GM21515 (cell line): ENCODE data around the gene PLAC8.
"Not testable (repeated sequence)": the region's sequence is repeated elsewhere in the genome, so short reads cannot be mapped to it uniquely, and the experiment has no call there.

Experiments
- ATAC-seq: cut with Tn5 transposase; IDR thresholded peaks from one replicate; pipeline ENCODE4 v1.9.1; 2021; ENCODE audit not compliant: unreplicated experiment

PLAC8 gene

DNA sequence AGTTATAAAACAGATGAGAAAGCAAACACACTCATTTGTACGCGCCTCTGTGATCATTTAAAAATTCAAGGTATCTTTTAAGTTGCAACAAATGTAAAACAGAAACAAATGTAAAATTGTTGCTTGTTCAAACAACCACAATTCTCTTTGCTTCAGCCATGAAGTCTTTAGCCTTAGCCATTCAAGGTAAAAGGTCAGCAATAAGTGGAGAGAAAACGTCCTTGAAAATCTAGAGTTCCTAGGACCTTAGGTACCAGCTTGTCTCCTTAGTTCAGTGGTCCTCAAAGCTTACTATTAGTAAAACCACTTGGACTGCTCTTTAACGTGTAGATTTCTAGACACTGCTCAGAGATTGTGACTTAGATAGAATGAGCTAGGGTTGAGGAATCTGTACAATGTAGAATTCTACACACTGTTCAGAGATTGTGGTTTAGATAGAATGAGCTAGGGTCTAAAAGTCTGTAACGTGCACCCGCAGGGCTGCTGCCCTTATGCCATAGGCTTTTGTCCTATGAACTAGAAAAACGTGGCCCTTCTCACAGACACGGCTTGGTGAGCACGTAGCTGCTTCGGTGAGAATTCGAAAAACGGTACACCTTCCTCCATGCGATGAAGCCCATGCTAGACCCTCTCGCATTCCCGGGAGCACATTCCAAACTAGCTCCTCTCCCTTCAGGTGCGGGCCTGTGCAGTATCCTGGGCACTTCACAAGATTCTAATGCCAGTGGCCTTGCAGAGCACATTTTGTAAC lies 1.7 kb downstream of the PLAC8 start:
- no peak for ATAC-seq

DNA sequence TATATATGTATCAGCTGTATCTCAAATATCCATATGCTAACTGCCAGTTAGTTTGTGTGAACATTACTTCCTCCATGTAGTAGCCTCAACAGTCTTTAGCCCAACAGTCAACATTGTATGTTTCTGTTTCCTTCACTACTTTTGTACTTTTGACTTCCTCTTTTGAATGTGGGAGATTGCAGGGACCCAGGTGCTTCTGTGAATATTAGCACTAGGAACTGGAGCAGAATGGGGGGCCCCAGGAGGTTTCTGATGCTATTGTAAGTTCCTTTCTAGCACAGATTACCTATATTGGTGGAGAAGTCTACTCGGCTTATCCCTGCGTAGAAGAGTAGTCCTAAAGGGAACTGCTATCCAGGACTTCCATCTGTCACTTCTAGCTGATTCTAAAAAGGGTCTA lies 2.3 kb downstream of the PLAC8 start:
- ATAC-seq = peak; percentile 42

DNA sequence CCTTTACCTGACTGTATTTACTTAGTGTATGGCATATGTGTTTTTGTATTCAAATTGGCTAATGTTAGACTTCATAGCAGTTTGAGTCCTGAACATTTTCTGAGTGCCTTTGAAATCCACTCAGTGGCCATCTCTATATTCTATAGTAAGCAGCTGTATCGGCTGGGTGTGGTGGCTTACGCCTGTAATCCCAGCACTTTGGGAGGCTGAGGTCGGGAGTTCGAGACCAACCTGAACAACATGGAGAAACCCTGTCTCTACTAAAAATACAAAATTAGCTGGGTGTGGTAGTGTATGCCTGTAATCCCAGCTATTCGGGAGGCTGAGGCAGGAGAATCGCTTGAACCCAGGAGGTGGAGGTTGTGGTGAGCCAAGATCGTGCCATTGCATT lies 2.8 kb downstream of the PLAC8 start:
- ATAC-seq = not testable (repeated sequence)

DNA sequence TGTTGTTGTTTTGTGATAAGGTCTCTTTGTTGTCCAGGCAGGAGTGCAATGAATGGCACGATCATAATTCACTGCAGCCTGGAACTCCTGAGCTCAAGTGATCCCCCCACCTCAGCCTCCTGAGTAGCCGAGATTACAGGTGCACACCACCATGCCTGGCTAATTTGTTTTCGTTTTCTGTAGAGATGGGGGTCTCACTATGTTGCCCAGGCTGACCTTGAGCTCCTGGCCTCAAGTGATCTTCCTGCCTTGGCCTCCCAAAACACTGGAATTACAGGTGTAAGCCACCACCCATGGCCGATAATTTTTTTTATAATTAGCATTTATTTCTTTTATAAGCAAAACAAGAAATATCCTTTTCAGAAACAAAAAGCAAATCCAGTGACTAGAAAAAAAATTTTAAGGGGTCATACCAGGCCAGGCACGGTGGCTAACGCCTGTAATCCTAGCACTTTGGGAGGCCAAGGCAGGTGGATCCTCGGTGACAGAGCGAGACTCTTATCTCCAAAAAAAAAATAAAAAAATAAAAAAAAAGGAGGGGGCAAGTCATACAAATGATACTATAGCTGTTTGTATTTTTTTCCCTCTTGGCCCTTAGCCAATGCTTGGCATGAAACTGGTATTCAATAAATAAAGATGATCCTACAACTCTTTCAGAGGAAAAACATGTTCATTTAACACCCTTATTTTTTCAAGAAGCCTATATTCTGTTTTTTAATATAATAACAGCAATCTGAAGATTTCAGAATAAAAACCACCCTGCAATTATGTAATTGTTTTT lies 3.4 kb downstream of the PLAC8 start:
- no peak for ATAC-seq

DNA sequence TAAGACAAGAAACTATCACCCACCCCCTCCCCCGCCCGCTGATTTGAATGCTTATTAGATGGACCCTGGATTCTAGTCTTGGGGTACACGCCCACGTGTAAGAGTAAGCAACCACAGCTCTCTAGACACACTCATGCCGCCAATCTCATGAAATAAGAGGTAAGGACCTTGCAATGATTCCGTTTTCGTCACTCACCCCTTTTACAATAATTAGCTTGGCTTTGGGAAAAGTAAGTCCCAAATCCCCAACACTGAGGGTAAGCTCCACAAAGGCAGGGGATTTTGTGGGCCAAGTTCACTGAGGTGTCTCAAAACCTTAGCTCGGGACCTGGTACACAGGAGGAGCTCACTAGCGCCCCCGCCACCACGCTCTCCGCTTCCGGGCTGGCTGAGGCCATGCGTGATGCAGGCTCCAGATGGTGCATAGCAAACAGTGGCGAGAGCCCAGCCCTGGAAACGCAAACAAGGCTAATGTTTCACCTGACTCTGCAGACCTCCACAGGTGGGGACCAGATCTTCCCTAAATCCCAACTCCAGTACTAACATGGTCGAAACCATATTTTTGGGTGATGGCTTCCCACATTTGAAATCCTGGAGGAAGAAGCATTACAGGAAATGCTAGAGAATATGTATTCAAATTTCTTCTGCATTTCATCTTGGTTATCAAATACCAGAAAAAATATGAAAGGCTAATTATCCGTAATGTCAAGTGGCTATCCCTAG lies 4.1 kb downstream of the PLAC8 start:
- peak; percentile 69 for ATAC-seq

DNA sequence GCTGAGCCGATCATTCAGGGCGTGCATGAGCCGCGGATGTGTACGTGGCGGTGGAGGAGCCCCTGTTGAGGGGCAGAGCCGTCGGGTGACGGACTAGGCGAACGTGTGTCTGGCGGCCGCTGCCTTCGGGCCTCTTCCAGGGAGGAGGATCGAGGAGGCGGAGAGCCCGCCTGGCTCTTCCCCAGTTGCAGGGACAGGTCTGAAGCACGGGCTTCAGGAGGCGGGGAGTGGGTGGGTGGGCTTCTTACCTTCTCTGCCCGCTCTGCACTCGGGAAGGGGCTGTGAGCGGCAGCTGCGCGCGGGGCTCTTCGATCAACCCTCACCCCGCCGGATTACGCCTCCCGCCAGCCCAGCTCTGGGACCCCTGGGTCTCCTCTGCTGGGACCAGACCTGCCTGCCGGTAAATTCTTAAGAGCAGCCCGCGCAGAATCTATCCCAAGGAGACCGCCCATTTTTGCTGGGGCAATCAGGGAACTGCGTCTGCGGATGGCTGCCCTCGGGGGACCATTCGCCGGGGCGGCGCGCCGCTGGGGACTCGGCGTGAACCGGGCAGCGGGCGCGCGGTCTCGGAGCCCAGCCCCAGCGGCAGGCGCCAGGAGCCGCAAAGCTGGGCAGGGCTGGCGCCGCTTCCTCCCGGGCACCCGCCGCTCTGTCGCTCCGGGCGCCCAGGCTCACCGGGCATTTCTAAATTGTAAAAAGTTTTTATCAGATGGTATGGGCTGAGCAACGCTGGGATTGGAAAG lies 4.9 kb downstream of the PLAC8 start:
- no peak for ATAC-seq

DNA sequence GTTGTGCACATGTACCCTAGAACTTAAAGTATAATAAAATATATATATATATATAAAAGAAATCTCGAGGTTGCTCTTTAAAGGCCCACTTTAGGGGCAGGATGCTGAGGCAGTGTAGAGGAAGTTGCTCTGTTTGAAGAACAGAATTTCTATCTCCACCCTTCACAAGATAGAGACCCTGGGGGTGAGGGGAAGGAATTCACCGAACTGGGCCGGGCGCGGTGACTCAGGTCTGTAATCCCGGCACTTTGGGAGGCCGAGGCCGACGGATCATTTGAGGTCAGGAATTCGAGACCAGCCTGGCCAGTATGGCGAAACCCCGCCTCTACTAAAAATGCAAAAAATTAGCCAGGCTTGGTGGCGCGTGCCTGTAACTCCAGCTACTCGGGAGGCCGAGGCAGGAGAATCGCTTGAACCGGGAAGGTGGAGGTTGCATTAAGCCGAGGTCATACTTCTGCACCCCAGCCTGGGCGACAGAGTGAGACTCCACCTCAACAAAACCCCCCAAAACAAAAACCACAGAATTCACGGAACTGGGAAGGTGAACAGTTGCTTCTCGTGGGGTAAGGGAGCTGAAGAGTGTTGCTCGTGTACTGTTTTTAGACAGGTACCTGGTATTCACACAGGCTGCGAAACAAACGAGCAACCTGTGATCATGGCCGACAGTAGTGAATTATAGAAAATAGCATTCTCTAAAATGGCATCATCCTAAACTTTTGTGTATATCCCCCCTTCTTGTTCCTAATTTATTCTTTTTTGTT lies 6.2 kb downstream of the PLAC8 start:
- ATAC-seq = no peak

DNA sequence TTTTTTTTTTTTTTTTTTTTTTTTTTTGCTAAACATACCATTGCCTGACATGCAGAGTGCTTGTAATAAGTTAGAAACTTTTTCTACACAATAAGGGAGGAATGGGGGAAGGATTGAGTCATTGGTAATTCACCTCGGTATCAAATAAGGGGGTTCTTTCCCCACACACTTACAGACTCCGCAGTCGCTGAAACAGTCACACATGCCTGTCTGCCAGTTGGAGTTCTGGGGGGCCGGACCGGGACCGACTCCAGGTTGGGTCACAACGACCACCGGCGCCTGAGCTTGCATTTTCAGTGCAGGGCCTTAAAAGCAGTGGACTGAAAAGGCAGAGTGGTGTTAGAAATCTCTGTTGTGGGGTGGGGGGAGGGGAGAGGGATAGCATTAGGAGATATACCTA lies 6.9 kb downstream of the PLAC8 start:
- no peak for ATAC-seq

DNA sequence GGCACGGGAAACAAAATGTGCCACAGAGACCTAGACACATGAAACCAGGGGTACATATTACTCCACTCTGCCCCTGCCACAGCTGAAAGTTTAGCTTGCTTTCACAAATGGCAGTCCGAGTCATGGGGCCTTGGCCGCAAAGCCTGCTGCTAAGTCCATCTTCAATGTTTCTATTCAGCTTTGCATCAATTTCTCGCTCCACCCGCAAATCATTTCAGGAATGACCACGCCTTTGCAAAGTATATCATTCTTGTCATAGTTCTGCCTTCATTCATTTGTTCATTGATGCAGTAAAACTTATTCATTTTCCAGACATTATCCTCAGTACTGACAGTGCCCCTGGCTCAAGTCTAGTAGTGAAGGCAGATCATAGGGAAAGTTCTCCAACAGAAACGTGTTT lies 9.5 kb downstream of the PLAC8 start:
- no peak for ATAC-seq

DNA sequence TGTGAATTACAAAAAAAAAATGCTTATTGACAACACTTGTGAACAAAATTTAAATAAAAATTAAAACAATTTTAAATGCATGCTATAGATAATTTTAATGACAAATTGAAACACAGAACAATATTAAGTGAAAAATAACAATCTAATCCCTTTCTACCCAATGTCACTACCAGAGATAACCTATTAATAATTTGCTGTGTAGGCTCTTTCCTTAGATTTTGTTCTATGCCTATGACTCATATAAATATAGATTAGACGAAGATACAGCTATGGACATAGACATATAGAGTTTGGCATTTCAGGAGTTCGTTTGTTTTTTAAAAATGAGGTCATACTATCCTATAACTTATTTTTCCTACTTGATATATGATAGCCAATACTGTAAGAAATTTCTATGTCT lies 18.1 kb downstream of the PLAC8 start:
- ATAC-seq = no peak

DNA sequence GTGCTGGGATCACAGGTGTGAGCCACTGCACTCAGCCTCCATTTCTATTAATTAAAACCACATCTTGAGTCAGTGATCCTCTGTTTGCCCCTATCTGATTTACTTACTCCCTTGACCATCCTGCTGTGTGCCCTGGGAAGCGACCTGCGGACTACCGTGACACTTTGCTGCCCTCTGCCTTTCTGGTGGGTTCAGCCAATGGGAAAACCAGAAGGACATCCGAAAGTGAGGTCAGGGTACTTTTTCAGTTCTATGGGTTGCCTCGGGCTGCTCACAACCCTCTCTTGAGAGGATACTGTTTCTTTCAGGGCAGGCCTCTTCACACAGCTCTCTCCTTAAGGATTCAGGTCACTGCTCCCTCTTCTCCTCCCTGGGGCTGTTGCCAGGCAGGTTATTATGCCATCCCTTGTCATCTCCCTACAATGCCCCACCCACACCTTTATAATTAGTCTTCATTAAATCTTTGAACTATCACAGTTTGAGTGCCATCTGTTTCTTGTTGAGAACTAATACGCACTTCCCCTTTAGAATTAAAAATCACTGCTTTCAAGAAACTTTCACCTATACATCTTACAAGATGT lies 21.4 kb downstream of the PLAC8 start:
- no peak for ATAC-seq

DNA sequence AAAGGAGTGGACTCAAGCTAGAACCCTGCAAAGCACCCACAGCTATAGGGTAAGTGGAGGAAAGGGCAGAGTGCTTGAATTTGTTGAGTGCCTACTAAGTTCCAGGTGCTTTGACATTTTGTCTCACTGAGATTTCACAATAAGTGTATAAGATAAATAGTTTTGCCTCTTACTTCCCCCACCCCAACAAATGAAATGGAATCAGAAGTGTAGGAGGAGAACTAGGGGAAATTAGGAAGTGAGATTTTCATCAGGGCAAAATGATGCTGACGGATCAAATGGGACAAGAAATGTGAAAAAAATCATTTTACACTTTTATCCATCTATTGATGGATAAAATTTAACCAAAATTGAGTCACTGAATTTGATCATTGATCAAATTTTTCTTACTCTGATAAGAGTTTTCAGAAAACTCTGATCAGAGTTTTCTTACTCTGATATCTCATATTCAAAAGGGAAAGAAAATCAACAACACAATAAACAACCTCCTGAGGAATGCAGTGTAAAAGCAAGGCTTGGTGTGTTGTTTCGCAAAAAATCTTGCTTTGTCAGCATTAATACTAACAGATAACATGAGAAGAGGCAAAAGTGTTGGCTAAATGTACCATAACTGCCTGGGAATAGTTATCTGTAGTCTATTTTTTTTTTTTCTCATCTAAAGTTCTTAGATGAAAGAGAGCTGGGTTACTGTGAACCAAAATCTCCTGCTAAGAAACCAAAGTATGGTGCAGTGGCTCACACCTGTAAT lies 24.9 kb downstream of the PLAC8 start:
- ATAC-seq = no peak

DNA sequence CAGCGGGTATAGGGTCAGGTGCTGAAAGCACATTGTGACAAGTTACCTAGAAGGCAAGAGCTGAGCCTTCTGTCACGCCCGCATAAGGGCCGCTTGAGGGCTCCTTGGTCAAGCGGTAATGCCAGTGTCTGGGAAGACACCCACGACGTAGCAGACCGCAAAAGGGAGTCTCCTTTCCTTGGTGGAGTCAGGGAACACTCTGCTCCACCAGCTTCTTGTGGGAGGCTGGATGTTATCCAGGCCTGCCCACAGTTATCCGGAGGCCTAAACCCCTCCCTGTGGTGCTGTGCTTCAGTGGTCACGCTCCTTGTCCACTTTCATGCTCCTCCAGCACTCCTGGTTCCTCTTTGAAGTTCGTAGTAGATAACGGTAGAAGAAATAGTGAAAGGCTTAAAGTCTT lies 29.6 kb downstream of the PLAC8 start:
- not testable (repeated sequence) for ATAC-seq

DNA sequence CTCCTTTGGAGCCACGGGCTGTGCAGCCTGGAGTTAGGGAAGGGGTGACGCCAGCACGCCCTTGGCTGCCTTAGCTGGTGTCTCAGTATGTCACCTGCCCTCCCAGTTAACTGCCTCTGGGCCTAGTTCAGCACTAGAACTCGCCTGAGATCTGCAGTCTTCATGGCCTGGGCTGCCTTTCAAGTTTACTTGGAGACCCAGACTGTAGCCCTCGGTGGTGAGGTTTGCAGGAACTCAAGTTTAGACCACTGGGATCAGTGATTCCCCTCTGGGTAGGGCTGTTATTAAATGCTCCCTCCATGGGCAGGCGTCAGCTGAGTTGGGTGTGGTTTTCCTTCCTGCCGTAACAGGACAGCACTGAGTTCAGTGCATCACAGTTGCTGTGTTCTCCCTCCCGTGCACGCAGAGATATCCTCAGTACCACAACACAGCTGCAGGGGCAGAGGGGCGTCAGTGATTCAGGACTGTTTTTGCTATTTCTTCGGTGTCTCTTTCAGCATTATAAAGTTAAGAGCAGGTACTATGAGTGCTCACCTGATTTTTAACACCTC lies 30.5 kb downstream of the PLAC8 start:
- ATAC-seq = no peak

DNA sequence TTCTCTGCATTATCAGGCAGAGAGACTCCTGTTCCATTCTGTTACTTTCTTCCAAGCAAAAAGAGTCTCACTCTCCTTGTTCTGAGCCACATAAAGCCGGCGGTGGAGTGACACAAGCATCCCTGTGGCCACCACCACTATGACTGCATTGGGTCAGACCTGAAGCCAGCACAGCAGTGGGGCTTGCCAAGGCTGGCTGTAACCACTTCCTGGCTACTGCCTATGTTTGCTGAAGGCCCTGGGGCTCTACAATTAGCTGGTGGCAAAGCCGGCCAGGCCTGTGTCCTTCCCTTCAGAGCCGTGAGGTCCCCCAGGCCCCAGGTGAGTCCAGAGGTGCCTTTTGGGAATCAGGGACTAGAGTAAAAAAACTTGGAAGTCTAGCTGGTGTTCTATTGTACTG lies 31.8 kb downstream of the PLAC8 start:
- ATAC-seq = no peak

DNA sequence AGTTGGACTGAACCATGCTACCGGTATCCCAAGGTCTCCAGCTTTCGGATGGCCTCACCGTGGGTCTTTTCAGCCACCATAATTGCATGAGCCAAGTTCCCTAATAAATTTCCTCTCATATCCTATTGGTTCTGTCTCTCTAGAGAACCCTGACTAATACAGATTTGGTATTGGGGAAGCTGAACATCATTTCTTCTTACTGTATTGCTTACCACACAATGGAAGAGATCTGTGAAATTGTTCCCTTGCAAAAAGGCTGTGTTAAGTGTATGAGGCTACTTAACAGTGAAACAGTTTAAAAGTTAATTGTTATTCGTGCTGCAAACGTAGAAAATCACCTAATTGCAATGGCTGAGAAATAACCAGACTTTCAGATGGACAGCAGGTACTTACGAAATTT lies 34.0 kb downstream of the PLAC8 start:
- no peak for ATAC-seq

DNA sequence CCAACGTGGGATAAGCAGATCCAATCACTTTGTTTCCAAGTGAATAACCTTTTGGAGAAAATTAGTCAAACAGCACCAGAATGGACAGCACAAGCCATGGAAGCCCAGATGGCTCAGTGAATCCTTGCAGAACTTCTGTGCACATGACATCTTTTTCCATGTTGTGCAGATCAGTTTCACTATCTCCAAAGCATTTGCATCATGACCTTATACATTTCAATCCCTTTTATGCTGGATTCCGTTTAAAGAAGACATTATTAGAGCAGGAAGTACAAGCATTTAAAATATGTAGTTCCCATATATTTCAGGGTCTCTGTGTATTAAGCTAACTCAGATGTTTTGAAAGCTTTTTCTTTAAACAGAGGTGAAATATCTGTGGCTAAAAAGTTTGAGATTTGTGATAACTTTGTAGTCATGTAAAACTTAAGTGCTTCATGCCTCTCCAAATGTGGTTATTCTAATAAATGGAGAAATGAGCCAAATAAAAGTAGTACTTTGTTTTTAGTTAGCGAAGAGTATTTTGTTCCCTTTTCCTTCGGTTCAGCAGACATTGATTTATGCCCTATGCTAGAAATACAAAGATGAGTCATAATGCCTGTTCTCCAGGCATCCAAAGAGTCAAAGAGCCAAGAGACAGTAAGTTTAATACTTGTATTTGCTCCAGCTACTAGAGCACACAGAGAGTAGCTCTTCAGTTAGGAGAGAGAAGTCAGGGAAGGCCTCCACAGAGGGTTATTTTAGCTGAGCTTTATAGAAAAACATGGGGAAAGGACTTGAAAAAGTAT lies 39.0 kb downstream of the PLAC8 start:
- no peak for ATAC-seq

DNA sequence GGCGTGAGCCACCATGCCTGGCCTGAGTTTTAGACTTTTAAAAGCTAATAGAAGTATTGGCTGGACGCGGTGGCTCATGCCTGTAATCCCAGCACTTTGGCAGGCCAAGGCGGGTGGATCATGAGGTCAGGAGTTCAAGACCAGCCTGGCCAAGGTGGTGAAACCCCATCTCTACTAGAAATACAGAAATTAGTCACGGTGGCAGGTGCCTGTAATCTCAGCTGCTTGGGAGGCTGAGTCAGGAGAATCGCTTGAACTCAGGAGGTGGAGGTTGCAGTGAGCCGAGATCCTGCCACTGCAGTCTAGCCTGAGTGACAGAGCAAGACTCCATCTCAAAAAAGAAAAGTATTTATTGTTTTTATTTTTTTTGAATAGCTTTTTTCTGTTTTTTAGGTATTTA lies 39.7 kb downstream of the PLAC8 start:
- ATAC-seq = not testable (repeated sequence)
